ENCODE measurements around the gene DMBT1. TPM values are rescaled to one million over a fixed set of nuclear protein-coding genes. Genes with fewer than 3 reads are reported as not detected.

DMBT1 gene
- total RNA-seq, 1 donor from 2014 or later, result 43.1 TPM

DNA sequence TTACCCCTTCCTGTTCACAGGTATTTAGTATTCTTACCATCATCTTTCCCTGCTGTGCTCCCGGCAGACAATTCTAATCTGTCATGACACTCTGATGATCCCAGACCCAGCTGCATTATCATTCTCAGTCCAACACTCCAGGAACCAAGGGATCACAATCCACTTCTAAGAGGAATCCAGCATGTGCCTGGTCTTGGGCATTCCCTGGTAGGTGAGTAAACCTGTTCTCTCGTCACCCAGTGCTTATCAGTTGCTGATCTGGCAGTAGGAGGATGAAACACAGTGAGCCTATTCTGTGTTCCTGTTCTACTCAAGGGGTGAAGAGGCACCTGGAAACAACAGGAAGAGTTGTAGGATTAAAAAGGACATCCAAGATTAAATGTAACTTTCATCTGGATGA is 1.3 kb upstream of the DMBT1 start:
- no peaks in the 10 kb centered on the region for H3K36me3 ChIP-seq
- no peak overlapping the region for H3K4me3 ChIP-seq
- ATAC-seq, result no peak
- DNase-seq, result no peak
- no peak for TF ChIP-seq CTCF (IDR thresholded peaks at IDR 0.05)
- no peaks in the 10 kb centered on the region for H3K4me1 ChIP-seq
- peaks cover 3% of the 10 kb centered on the region for H3K27me3 ChIP-seq (ENCODE audit: low read depth)
- no peak overlapping the region for H3K27ac ChIP-seq
- no peaks in the 10 kb centered on the region for H3K9me3 ChIP-seq
- intact Hi-C loops (cut with DNase I), result no loop called here

- no peak for TF ChIP-seq CTCF (IDR thresholded peaks at IDR 0.05)
- DNase-seq, result no peak
- ATAC-seq, result peak in 1 of 2 donors; percentile 9
- H3K4me1 ChIP-seq, result peaks cover 8% of the 10 kb centered on the region
- H3K9me3 ChIP-seq, result no peaks in the 10 kb centered on the region
- H3K4me3 ChIP-seq, result no peak overlapping the region
- no peaks in the 10 kb centered on the region for H3K36me3 ChIP-seq
- H3K27me3 ChIP-seq (ENCODE audit: low read depth), result peaks cover 3% of the 10 kb centered on the region
- intact Hi-C loops (cut with DNase I), result no loop called here
- H3K27ac ChIP-seq, result no peak overlapping the region
These were observed 658 bp downstream of the DMBT1 start for GRCh38 chr10:122561212-122561611.

DNA sequence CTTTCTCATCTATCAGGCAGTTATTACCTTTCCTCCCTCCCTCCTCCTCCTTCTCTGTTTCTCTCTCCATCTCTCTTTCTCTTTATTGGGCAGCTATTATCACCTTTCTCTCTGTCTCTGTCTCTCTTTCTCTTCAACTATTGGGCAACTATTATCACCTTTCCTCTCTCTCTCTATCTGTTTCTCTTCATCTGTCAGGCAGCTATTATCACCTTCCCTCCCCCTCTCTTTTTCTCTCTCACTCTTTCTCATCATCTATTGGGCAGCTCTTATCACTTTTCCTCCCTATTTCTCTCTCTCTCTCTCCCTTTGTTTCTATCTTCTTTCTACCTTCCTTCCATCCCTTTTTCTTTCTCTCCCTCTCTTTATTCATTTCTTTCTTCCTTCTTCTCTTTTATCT is 1.2 kb downstream of the DMBT1 start:
- Histone ChIP-seq H3K27me3 (ENCODE audit: low read depth) (peaks cover 3% of the 10 kb centered on the region), H3K27ac (no peak overlapping the region), H3K9me3 (no peaks in the 10 kb centered on the region), H3K4me3 (no peak overlapping the region), H3K36me3 (no peaks in the 10 kb centered on the region), H3K4me1 (peaks cover 8% of the 10 kb centered on the region)
- TF ChIP-seq CTCF (IDR thresholded peaks at IDR 0.05), result no peak
- ATAC-seq, result no peak
- intact Hi-C loops (cut with DNase I), result no loop called here
- DNase-seq, result no peak

DNA sequence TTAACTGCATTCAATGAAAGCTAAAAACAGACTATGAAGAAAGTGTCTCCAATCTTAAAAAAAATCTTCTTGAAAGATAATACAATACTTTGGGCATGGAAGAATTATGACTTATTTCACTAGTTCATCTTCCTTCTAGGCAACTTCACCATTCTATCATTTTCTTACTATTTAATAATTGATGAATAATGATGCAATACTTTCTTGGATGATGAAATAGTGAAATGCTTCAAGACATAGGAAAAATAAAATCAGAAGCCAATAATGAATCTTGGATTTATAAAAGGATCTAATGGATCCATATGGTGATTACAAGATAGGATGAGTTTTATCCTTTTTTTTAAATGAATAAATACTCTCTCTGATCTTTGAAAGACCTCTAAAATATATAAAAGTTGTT is 4.4 kb downstream of the DMBT1 start:
- no peak for DNase-seq
- no peak for ATAC-seq
- Histone ChIP-seq H3K36me3 (no peaks in the 10 kb centered on the region), H3K4me1 (peaks cover 8% of the 10 kb centered on the region), H3K9me3 (no peaks in the 10 kb centered on the region), H3K27me3 (ENCODE audit: low read depth) (peaks cover 3% of the 10 kb centered on the region), H3K4me3 (no peak overlapping the region), H3K27ac (no peak overlapping the region)
- intact Hi-C loops (cut with DNase I), result no loop called here
- TF ChIP-seq CTCF (IDR thresholded peaks at IDR 0.05), result no peak

GRCh38 chr10:122565766-122566206 is 5.2 kb downstream of the DMBT1 start:
- Histone ChIP-seq H3K27me3 (ENCODE audit: low read depth) (peaks cover 3% of the 10 kb centered on the region), H3K36me3 (no peaks in the 10 kb centered on the region), H3K4me3 (peak overlapping the region; percentile 15), H3K9me3 (no peaks in the 10 kb centered on the region), H3K4me1 (peaks cover 8% of the 10 kb centered on the region), H3K27ac (no peak overlapping the region)
- ATAC-seq, result peak; percentile 56 to 69
- peak; percentile 84 for TF ChIP-seq CTCF (IDR thresholded peaks at IDR 0.05)
- DNase-seq, result peak; percentile 80
- intact Hi-C loops (cut with DNase I), result no loop called here

DNA sequence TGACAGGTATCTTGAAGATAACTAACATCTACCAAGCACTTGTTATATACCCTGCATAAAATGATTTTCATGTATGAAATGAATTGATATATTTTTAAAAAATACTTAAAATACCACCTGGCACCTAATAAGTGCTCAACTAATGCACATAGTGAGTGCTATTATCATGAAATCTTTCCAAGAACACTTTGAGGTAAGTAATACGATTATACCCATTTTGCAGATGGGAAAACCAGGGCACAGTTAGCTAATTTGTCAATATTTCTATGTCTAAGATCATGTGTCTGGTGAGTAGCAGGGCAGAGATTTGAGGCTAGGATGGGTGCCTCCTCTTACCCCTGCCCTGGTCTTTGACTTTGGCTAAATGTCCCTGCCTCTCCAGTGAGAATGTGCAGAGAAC is 6.1 kb downstream of the DMBT1 start:
- TF ChIP-seq CTCF (IDR thresholded peaks at IDR 0.05), result no peak
- H3K27me3 ChIP-seq (ENCODE audit: low read depth), result peaks cover 3% of the 10 kb centered on the region
- H3K27ac ChIP-seq, result no peak overlapping the region
- intact Hi-C loops (cut with DNase I), result no loop called here
- no peaks in the 10 kb centered on the region for H3K9me3 ChIP-seq
- DNase-seq (no peak), ATAC-seq (no peak)
- H3K4me3 ChIP-seq, result no peak overlapping the region
- peaks cover 8% of the 10 kb centered on the region for H3K4me1 ChIP-seq
- no peaks in the 10 kb centered on the region for H3K36me3 ChIP-seq

Data from lower lobe of right lung (tissue), 2 donors.